NB4 (cell line): ENCODE measurements around the gene SPEM3.

Experiments
- DNase-seq: peaks from one replicate; pipeline ENCODE4 v3.0.0; 2010; ENCODE audit warnings: low read depth
- H3K4me3 ChIP-seq: one replicate; pipeline ENCODE4 v1.5.1; 2011; ENCODE audit warnings: mild to moderate bottlenecking, low read depth, low read length, moderate library complexity
- CTCF ChIP-seq: IDR thresholded peaks from one replicate; pipeline ENCODE4 v1.5.1; 2012; ENCODE audit warnings: low read depth, low read length
- MYC ChIP-seq: IDR thresholded peaks from 2 replicates; pipeline ENCODE4 v1.6.1; 2011; ENCODE audit warnings: low read depth, low read length
- POLR2A ChIP-seq: IDR thresholded peaks from 2 replicates; pipeline ENCODE4 v1.6.1; 2011; ENCODE audit warnings: mild to moderate bottlenecking; ENCODE audit not compliant: insufficient read length; ENCODE audit errors: extremely low read depth
- TF ChIP-seq, protein P1 (sequence below): IDR thresholded peaks from 2 replicates; pipeline ENCODE4 v1.6.1; 2011; ENCODE audit warnings: low read depth, low read length

SPEM3 gene

DNA sequence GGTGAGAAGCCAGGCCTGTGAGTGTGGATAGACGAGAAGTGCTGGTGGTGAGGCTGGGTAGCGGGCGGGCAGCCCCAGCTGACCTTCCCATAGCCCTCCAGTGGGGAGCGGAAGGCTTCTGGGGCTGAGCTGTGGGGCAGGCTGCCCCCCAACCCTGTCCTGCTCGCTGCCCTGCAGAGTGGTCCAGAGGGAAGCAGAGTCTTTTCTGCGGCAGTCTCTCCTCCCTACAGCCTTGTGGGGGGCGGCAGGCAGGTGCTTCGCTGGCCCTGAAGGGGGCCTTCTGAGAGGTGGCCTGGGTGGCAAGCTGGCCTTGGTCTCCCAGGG is 17.3 kb upstream of the SPEM3 start:
- no peak overlapping the region for H3K4me3 ChIP-seq
- no peak for DNase-seq
- TF ChIP-seq CTCF (no peak), MYC (no peak), POLR2A (no peak)
- TF ChIP-seq, protein P1, sequence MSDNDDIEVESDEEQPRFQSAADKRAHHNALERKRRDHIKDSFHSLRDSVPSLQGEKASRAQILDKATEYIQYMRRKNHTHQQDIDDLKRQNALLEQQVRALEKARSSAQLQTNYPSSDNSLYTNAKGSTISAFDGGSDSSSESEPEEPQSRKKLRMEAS = no peak

- DNase-seq = no peak
- no peak overlapping the region for H3K4me3 ChIP-seq
- TF ChIP-seq CTCF (no peak), POLR2A (no peak)
Measured at GRCh38 chr17:7413346-7413985, 15.2 kb upstream of the SPEM3 start.

DNA sequence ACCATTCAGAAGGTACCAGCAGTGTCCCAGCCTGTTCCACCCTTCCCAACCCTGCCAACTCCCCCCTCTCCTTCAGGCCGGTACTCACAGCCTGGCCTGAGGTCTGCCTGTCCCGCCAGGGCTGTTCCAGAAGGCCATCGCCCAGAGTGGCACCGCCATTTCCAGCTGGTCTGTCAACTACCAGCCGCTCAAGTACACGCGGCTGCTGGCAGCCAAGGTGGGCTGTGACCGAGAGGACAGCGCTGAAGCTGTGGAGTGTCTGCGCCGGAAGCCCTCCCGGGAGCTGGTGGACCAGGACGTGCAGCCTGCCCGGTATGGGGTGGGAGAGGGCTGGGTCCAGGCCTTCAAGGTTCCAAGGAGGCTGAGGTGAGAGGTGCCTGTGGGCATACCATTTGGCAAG is 13.8 kb upstream of the SPEM3 start:
- H3K4me3 ChIP-seq = no peak overlapping the region
- no peak for DNase-seq
- TF ChIP-seq MYC (no peak), CTCF (no peak), POLR2A (no peak)
- TF ChIP-seq, protein P1 = no peak

- no peak overlapping the region for H3K4me3 ChIP-seq
- TF ChIP-seq, protein P1 = no peak
- TF ChIP-seq MYC (no peak), CTCF (no peak), POLR2A (no peak)
- no peak for DNase-seq
Measured at GRCh38 chr17:7415784-7416183, 12.9 kb upstream of the SPEM3 start.

GRCh38 chr17:7416323-7416722 is 12.3 kb upstream of the SPEM3 start:
- no peak overlapping the region for H3K4me3 ChIP-seq
- TF ChIP-seq CTCF = no peak
- TF ChIP-seq MYC = no peak
- no peak for TF ChIP-seq POLR2A
- TF ChIP-seq, protein P1 = no peak
- DNase-seq = no peak

DNA sequence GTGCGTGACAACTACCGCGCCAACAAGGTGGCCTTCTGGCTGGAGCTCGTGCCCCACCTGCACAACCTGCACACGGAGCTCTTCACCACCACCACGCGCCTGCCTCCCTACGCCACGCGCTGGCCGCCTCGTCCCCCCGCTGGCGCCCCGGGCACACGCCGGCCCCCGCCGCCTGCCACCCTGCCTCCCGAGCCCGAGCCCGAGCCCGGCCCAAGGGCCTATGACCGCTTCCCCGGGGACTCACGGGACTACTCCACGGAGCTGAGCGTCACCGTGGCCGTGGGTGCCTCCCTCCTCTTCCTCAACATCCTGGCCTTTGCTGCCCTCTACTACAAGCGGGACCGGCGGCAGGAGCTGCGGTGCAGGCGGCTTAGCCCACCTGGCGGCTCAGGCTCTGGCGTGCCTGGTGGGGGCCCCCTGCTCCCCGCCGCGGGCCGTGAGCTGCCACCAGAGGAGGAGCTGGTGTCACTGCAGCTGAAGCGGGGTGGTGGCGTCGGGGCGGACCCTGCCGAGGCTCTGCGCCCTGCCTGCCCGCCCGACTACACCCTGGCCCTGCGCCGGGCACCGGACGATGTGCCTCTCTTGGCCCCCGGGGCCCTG is 11.5 kb upstream of the SPEM3 start:
- H3K4me3 ChIP-seq = no peak overlapping the region
- TF ChIP-seq CTCF = no peak
- TF ChIP-seq, protein P1 = no peak
- TF ChIP-seq POLR2A = no peak
- DNase-seq = no peak
